HG02981 (cell line): ENCODE results near the gene MGAT4B.

Experiments used
- ATAC-seq: cut with Tn5 transposase; IDR thresholded peaks from one replicate; pipeline ENCODE4 v1.9.1; 2021; ENCODE audit warnings: mild to moderate bottlenecking, moderate library complexity; ENCODE audit not compliant: unreplicated experiment

The MGAT4B gene

DNA sequence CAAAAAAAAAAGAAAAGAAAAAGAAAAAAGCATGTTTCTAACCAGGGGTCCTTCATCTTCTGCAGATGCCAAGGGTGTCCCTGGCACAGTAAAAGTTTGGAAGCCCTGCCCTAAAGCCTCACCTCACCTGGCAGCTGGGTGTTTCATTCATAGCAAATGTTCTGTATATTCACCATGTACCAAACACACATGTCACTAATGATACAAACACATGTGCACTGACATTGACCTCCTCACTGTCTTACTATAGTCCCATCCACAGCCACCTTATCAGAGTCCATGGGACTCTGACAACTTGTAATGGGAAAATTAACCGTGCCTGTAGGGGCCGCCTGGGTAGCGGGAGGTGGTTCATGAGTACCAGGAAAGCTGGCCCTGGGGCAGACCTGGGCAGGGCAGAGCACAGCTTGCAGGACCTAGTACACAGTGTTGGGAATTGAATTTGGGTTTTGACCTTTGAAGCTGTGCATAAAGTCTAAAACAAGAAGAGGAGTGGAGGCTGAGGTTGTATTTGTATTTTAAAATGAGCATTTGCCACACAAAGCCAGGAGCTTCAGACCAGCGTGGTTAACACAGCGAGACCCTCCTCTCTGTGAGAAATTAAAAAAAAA lies 6.4 kb upstream of the MGAT4B start:
- no peak for ATAC-seq

DNA sequence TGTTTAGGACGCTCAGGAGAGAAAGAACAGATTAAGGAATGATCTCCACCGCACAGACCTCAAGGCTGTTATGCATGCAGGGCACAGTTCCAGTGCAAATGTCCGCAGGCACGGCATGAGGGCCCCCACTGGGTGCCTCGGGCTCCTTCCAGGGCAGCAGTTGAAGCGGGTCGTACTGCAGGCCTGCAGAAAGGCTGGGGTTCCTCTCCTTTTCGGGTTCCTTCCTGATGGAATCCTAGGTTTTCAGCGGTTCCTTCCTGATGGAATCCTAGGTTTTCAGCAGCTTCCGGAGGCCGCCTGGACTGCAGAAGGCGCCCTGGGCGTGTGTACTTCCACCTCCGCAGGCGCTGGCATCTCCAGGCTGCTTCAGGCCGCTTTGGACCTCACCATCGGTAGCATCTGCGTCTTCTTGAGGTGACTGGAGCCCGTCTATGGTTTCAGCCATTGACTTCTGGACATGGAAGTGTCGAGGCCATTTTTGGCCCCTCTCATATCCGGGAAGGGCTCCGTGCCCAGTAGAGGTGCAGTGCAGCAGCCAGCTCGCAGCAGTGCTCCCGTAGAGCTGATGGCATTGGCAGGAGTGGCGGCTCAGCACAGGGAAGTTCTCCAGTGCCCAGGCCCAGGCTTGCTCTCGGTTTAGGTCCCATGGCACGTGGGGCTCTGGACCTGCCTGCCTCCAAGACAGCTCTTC lies 5.6 kb upstream of the MGAT4B start:
- ATAC-seq, result no peak

DNA sequence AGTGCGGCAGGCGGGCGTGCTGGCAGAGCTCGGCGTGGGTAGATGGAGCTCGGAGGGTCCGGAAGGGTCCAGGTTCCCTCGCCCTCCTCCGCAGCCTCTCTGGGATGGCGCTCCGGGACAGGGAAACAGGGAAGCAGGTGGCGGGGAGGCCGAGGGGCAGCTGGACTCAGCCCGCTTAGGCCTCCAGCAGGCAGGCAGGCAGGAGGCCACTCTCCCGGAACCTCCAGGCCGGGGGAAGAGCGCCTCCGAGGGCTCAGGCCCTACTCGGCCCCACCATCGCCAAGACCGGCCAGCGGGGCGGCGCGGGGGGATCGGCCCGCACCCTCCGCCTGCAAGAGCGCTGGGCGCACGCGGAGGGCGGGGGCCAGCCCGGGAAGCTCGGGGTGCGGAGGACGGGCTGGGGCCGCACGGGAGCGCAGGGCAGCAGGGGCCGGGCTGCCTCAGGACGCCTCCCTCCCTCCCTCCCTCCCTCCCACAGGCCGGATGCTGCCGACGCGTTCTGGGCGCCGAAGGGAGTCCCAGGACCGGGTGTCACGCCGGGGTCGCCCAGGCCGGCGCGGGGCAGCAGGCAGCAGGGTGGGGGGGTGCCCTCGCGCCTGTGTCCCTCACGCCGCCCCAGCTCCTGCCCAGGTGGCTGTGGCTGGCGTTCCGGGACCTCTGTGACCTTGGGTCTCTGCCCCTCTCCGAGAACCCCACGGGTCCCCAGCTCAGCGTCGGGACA lies 977 bp downstream of the MGAT4B start:
- ATAC-seq, result peak; percentile 29

DNA sequence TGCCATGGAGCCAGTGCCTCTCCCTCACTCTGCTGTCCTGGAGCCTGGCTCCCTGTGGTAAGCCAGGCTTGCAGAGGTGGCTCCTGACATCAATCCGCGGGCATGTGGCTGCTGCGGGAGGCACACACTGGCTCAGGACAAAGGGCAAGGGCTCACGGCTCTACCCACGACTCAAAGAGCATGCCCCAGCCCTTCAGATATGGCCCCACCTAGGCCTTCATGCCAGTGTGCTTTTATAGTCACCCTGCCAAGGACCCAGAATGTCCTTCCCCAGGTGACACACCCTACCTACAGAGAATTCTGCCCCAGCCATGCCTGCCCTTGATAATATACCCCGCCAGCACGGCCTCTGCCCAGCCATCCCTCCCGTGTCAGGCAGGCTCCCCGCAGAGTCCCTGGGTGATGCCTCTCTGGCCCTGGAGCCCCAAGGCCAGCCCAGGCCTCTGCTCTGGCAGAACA lies 1.6 kb downstream of the MGAT4B start:
- ATAC-seq, result no peak

DNA sequence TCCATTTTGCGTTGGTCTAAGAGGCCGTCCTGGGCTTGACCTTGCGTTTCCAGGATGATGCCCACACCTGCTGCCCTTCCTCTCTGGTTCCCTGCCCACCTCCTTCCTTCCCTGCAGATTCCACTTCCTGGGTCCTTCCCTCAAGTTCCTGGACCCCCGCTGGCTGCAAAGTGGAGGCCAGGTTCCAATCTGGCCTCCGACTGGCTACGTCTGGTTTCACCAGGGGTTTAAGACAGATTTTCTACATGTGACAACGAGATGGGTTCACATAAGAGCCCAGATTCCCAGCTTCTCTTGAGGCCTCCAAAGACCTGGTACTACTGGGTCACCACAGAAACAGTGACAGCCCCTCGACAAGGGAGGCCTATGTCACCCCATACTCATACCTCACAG lies 2.1 kb downstream of the MGAT4B start:
- no peak for ATAC-seq

DNA sequence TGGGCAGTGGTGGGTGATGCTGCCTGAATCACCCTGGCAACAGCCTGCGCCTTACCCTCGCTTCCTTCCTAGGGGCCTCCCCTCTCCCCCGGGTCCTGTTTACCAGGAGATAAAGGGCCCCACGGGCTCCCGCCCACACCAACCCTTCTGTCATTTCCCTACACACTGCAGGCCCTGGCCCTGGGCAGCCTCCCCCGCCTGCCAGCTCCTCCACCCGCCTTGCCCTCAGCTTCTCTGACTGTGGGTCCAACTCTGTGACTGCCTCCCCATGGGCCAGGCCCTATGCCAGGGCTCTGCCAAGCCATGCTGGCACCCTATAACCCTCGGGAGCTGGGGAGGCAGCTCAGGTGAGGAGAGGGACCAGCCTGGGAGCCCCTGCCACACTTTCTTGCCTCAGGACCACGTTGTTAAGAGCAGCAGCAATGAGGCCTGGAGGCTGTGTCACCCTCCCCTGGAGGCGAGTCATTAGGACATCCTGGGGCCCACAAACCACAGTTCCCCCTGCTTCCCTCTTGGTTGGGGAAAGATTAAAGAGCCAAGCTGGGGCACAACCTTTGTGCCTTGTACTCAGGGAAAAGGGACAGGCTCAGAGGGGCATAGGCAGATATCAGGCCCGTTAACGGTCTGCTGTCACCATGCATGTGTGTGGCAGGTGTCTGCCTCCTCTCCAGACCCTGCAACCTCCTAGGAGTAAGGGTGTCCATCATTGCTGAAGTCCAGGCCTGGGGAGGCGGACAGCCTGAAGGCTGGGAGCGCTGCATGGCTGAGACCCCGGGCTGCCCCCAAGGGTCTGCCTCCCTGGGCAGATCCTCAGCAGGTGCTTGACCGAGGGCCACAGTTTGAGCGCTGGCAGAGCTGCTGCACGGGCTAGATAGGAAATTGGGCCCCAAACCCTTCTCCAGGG lies 2.8 kb downstream of the MGAT4B start:
- no peak for ATAC-seq

DNA sequence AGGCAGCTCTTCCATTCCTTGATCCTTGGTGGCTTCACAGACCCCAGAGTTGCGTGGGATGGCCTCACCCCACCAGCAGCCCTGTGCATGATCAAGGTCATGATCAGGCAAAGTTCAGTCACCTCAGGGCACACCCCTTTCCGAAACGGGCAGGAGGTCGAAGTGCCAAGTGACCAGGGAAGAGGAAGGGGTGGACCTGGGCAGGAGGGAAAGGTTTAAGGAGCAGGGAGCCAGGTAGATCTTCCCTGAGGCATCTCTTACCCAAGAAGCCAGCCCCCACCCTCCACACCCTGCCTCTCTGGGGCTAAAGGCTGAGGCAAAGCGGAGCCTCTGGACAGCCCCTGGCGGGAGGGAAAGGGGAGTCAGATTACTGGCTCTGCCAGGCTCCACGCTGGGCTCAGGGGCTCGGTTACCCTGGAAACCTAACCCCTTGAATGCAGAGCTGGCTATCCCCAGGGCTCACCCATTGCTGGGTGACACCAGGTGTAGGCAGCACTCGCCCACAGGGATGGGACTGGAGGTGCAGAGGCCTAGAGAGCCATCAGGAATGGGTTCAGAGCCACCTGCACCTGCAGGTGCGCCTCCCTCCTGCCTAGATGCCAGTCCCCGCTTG lies 3.6 kb downstream of the MGAT4B start:
- no peak for ATAC-seq

DNA sequence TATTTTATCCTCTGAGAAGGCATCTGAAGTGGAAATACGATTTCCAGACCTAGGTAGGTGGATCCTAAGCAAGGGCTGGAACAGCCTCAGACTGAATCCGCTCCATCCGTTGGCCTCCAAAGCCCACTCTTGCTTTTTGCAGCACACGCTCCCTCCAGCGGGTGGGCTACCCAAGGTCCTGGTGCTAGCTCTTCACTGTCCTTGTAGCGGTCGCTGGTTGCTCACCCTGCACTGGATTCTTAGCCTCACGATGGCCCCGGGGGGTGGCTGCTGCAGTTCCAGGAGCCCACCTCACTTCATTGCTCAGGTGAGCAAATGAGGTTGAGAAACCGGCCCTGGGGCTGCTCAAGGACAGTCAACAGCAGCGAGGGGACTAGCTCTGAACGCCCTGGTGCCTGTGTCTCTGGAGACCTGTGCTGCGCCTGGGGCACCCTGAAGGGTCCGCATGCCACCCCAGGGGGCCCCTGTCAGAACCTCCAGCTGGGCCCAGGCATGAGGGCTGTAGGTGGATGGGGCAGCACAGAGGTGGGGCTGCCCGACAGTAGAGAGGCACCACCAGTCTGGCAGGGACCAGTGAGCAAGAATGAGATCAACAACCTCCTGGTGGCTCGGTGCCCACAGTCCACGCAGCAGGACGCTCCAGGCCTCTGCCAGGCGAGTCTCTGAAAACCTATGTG lies 4.3 kb downstream of the MGAT4B start:
- no peak for ATAC-seq

DNA sequence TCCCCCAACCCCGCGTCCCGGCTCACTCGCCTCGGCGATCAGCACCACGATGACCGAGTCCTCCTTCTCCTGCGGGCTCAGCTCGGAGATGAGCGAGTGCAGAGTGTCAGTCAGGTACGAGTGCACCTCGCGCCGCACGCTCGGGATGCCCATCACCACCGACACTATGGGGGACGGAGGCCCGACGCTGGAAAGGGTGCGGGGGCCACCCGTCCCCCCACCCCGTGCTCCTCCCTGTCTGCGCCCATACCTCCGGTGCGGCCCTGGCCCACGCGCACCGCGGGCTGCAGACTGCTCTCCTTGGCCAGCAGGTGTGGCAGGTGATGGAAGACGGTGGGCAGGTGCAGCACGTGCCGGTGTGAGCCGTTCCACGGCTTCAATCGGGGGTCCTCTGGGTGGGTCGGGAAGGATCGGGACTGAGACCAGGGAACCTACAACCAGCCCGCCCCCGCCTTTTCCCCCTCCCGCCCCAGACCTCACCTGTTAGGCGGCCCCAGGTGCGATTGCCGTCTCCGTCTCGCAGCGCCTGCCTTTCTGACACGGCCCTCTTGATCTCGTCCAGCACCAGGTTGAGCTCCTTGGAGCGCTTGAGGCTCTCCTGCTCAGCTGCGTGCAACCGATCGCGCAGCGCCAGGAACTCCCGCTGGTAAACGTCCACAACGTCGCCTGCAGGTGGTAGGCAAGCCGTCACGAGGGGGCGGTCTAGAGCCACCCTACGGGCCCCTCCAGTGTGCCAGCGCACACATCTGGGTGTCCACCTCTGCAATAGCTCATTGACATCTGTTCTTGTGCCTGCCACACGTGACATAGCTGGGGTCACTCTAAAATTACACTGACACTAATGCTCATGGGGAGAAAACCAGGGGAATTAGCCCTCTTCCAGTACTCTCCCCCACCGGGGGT lies 5.1 kb downstream of the MGAT4B start:
- ATAC-seq, result peak; percentile 36

DNA sequence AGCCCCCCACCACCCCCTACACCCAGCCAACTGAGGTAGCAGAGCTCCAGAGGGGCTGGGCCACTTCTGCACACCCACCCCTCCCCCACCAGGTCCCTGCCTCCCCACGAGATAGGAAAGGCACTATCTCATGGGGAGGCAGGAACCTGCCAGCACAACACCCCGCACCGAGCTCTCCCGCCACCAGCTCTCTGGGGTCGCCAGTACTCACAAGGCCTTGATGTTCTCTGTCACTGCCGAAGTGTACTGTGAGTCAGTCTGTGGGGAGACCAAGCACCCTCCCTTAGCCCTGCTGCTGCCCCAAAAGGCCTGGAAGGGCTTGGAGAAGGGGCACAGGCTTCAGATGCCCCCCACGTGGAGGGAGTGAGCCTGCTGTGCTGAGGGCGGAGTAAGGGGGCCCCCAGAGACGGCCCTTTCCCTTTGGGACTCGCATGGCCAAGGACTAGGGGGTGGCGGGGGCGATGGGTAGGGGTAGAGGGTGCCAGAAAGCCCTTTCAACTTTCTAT lies 5.9 kb downstream of the MGAT4B start:
- ATAC-seq, result no peak

DNA sequence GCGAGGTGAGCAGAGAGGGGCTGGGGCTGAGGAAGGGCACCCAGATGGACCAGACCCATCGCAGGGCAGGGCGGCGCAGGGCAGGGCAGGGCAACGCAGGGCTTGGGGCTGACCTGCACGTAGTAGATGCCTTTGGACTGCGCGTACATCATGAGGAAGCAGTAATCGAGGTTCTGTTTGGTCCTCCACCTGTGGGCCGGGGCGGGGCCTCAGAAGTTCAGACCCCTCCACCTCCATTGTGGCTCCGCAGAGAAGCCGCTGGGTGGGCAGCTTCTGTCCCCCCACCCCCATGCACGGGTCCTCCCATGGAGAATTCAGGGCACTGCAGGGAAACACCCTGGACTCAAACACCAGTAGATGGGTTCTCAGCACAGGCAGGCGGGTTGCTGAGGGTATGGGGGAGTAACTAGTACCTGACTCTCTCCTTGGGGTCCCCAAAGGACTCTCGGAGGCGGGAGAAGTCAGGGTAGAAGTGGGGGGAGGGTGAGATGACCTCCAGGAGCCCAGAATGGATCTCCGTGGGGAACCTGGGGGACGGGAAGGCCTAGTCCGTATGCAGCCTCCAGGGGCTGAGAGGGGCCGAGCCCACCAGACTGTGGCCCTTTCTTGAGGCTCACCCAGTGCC lies 6.5 kb downstream of the MGAT4B start:
- no peak for ATAC-seq

DNA sequence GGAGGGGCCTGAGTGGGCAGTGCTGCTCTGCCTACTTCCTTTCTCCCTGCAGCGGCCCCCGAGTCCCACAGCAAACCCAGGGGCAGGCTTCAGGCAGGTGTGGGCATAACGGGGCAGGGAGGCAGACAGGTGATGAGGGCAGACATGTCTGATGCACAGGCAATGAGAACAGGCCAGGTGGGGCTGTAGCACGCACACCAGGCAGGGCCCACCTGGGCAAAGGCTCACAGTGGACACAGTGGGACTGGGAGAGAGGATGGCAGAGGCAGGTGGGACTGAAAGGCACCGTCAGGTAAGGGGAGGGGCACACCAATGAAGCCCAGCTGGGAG lies 7.1 kb downstream of the MGAT4B start:
- no peak for ATAC-seq

DNA sequence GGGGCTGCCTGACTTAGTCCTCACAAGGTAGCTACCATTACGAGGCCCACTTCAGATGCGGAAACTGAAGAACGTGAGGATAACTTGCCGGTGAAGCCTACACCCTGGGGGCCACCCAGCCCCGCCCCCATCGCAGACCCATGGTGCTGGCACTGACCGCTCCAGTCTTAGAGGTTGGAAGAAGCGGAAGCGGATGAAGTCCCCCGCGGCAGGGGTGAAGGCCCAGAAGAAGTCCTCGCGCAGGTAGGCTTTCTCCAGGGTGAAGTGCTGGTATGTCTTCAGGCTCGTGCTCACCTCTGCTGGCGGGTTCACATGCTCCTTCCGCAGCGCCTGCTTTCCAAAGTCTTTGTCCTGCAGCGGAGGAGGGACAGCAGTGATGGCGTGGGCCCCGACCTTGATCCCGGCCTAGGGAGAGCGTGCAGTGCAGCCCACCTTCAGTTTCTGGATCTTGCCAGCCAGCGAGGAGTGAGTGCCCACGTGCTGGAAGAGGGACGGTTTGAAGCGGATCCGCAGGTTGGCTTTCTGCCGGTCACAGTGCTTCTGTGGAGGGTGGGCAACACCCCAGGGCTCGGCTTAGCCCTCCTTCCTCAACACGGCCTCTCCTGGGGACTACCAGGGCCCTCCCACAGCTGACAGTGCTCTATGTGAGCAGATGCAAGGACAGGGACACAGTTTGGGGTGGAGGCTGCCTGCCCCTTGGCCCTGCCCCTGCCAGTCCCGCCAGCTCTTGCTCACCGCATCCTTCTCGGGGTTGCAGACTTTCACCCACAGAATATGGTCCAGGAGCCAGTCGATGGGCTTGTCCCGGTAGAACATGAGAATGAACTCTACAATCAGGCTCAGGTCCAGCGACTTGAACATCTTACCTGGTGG lies 7.7 kb downstream of the MGAT4B start:
- ATAC-seq, result no peak

DNA sequence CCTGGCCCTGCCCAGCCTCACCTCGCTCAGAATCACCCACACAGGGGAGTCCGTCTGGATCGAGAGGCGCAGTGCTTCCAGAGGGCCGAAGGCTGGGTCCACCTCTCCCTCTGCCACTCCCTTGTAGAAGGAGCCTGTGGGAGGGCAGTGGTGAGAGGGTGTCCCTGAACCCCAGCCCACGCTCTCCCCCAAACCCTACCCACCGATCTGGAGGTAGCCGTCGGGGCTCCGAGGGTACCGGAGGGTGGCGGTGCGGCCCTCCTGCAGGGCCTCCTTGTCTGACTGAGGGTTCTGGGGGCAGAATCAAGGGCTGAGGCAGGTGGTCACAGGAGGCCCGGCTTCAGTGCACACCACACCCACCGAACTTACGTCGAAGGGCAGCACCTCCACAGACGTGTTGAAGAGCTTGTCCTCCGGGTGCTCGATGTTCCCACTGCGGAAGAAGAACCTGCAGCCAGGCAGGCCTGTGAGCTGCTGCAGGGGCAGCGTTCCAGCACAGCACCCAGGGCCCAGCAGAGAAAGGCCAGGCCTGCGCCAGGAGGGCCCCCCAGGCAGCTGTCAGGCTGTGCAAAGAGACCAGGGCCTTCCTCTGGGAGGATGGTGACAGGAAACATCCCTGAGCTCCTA lies 8.4 kb downstream of the MGAT4B start:
- ATAC-seq, result no peak

DNA sequence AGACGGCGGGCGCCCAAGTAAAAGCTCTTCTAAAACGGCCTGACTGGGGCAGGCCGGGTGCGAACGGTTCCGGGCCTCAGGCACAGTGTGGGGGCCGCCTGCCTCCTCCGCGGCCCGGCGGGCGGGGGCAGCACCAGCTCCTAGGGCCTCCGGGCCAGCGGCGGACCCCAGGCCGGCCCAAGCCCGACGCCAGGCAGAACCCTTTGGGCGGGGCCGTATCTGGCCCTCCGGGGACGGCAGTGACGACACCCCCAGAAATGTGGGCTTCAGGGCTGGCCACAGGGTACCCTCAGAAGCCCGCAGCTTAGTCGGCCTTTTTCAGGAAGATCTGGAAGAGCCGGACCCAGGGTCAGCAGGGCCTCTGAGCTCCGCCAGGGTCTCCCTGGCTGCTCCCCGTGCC lies 8.9 kb downstream of the MGAT4B start:
- no peak for ATAC-seq

DNA sequence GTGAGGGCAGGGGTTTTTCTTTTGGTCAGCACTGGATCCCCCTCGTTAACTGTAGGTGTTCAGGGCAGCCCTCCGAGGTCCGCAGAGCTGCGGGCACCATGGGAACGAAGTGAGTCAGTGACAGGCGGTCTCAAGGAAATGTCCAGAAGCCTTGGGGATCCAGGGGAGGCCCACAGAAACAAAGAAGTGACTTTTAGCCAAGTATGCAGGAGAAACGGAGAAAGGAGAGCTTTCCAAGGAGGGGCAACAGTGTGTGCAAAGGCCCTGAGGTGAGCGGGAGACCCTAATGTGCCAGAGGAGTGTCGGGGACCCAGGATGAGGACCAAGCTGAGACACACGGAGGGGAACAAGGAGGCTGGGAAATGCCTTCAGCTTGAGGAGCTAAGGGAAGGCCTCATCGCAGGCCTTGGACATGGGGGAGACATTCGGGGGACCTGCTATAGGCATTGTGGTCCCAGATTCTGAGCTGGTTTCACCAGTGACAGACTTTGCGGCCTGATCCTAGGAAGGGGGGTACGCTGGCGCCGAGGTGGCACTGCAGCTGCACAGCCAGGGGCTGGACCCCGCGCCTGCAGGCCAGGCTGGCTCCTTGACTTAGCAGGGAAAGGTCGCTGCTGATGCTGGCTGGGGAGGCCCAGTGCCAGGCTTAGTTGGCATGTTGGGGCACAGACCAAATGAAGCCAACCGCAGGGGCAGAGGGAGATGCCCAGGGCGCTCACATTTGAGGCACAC lies 9.6 kb downstream of the MGAT4B start:
- no peak for ATAC-seq
